LHCN-M2 (cell line): ENCODE measurements around the gene TBCD. TPM values are rescaled to one million over a fixed set of nuclear protein-coding genes. Genes with fewer than 3 reads are reported as not detected.
"Not testable (repeated sequence)": the region's sequence is repeated elsewhere in the genome, so short reads cannot be mapped to it uniquely, and the experiment has no call there.

Experiments used
- DNase-seq: peaks from one replicate; pipeline ENCODE4 v3.0.0-alpha.2; 2012; ENCODE audit warnings: low read depth
- total RNA-seq: library from RNA; depleted of rRNA; stranded (reverse); fragments of >200 nt; gene quantifications from 2 replicates; pipeline ENCODE4 v1.2.3, GENCODE V29; 2014

TBCD gene
- total RNA-seq, 1 experiment from 2014 or later = 46.2 TPM

DNA sequence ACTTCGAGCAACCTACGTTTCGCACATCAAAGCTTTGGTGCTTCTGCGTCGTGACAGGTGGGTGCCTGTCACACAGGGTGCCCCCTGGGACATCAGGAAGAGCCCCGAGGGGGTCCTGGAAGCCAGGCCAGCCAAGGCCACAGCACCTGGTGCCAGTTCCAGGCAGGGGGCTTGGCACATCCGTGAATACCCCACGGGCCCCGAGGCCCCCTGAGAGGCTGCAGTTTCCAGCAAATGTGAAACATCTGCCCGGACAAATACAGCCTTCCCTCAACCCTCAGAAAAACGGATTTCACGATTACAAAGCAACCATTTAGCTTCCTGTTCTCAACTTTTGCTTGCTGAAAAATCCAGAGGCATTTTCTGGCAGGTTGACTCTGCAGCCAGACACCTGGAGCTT is 218.2 kb downstream of the TBCD start:
- DNase-seq = no peak

DNA sequence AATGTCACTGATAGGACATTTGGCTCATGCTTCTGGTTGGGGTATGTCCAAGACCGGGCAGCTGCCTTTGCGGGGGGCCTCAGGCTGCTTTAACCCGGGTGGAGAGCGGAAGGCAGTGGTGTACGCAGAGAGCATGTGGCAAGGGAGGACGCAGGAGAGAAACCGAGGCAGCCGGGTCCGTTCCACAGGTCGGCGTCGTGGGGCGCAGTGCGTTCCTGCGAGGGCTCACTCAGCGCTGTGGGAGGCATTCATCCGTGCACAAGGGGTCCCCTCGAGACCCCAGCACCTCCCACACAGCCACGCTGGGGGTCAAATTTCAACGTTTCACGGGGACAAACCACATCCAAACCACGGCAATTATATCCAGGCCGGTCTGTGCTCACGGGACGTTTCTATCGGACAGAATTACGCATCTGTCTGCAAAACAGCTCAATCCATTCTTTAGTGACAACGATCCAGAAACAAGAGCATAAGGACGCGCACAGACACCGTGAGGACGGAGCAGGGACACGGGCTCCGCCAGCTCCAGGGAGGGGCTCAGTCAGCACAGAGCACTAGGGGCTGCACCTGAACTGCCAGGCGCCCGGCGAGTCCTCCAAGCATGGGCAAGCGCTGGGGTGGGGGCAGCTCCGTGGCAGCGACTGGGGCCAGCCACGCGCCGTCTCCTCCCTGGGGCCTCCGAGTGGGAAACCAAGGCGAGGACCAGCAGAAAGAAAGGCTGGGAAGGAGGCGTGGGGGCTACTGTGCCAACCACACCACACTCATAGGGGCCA is 219.1 kb downstream of the TBCD start:
- DNase-seq = no peak

GRCh38 chr17:82972836-82973372 is 221.0 kb downstream of the TBCD start:
- DNase-seq = no peak

DNA sequence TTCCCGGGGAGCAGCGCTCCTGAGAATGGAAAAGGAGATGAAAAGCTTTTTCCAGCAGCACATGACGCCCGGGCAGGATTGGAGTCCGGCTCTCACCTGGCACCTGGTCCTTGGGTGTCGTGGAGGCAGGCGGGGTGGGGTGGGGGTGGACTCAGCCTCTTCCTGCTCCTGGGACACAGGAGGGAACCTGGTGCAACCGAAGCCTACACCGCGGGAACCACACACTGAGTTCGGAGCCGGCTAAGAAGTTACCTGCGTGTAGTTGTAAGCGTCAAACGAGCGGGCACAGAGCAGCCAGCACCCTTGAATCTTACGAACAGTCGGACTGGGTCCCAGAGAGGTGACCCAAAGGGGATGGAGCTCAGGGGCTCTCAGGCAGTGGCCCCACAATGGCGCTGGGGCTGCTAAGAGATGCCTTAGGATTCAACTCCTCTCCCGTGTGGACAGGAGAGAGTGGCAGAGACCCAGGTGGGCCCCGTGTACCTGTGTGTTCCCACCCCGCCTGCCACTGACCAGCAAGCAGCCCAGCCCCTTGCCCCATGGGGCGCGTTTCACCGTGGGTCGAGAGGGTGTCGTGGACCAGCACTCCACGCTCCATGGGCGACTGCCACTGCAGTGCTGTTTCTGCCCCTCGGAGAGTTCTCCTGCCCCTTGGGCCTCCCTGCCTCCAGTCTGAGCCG is 221.7 kb downstream of the TBCD start:
- DNase-seq = no peak

DNA sequence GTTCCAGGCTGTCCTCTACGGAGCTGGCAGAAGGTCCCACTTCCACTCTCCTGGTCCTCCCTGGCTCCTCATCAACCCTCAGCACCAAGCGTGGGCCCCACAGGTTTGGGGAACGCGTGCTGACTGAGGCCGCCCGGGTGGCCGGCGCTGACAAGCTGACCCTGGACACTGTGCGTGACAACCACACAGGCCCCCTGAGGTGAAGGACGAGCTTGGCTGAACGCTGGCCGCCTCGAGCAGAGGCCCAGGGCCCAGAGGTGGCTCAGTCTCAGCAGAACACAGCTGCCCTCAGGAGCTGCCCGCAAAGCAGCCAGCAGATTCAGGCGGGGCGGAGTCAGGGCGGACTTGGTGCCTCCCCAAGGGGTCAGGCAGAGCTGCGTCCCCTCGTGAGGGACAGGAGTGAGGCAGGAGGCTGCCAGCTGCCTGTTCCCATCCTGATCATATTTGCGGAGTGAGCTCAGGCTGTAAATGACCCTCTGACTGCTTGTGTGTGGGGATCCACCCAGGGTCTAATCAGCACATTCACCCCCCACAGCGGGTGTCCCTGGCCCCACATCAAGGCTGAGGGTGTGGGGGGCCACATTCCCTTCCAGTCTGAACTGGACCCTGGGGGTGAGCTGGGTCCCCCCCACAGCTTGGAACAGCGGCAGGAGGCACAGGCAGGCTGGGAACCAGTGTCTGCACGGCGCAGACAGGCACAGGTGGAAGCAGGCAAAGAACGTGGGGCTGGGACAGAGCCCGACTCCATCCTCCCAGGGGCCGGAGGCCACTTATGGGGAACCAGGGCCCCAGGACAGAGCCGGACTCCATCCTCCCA is 222.5 kb downstream of the TBCD start:
- no peak for DNase-seq

DNA sequence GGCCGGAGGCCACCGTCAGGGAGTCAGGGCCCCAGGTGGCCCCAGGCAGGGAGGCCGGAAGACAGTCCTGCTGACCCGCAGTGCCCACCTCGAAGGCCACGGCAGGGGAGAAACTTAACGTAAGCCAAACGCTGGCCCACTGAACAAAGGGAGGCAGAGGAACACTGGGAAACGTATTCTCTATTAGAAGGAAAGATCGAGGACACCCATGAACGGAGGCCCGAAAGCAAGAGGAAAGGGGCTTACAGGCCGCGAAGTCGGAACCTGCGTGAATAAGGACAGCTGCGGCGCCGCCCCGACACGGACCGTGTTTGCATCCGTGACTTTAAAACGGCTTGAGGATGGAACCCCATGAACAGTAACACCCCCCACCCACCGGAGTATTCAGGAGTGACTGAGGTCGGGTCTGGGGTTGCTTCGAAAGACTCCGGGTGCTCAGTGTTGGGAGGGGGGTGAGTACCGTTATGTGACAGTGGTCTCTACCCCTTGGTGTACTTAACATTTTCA is 225.2 kb downstream of the TBCD start:
- no peak for DNase-seq

- no peak for DNase-seq
Observed at GRCh38 chr17:82977606-82978005, 225.7 kb downstream of the TBCD start.

DNA sequence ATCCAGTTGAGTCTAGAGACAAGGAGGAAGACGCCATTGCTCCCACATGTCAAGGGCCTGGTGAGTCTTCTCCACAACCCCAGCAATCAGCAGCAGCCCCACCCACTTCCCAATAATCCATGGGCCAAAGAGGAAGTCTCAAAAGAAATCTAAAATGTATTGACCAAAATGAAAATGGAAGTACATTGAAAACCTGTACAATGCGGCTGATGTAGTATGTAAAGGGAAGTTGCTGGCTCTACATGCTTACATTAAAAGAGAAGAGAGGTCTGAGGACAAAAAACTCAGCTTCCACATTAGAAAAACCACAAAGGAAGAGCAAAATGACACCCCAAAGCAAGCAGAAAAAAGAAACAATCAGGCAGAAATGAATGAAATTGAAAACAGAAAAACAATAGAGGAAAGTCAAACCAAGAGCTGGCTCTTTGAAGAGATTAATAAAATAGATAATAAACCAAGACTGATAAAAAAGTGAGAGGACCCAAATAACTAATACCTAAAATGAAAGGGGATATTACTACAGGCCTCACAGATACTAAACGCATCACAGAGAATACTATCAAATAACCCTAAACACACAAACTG is 227.0 kb downstream of the TBCD start:
- DNase-seq = no peak

GRCh38 chr17:82979718-82980117 is 227.9 kb downstream of the TBCD start:
- no peak for DNase-seq

DNA sequence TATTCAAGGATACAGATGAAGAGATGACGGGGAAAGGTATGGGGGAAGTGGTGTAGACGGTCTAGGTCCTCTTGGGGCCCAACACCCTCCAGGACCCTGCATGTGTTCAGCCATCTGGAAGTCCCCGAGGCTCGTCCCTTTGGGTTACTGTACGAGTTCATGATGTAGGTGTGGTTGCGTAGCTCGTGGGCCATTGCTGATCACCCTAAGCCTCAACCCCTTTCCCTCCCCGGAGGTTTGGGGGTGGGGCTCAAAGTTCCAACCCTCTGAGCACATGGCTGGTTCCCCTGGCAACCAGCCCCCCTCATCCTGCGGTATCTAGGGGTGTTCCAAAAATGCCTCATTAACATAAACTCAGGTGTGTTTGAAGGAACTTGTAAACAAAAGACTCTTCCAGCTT is 228.8 kb downstream of the TBCD start:
- no peak for DNase-seq

DNA sequence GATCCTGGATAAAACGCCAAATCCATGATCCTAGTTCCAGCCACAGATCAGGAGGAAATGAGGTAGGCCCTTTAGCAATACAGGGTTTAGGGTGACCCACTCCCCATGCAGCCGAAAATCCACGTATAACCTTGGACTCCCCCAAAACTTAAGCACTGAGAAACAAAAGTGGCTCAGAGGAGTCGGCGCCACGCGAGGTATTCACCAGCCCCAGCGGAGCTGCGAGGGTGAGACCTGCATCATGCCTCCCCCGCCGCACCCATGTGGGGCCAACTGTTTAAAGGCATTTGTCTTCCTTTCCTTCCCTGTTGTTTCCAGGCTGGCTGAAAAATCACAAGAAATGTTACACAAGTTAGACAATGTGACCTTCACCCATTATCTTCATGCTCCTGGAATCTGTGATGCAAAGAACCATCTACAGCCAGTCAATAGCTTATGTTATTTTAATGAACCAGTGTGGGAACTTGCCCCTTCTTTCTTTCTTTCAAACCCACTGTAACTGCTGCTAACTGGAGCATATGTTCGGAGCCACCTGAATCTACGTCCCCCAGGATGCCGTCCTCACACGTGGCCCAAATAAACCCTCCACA is 229.4 kb downstream of the TBCD start:
- no peak for DNase-seq

DNA sequence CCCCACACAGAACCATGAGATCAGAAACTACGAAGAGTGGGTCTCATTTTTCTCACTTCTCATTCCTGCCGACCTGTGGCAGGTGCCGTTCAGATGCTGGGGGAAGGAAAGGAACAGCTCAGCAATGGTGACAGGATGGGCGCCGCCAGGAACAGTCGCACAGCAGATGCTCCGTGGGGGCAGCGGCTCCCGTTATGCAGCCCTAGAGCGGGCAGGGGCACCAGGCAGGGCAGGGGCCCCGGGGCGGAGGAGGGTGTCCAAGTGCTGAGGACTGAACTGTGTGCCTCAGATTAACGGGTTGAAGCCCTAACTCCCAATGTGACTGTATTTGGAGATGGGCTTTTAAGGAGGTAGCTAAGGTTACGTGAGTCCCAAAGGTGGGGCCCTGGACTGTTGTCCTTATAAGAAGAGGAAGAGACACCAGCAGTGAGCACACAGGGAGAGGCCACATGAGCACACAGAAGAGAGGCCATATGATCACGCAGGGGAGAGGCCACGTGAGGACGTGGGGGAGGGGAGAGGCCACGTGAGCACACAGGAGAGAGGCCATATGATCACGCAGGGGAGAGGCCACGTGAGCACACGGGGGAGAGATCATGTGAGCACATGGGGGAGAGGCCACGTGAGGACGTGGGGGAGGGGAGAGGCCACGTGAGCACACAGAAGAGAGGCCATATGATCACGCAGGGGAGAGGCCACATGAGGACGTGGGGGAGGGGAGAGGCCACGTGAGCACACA is 231.8 kb downstream of the TBCD start:
- DNase-seq = no peak

DNA sequence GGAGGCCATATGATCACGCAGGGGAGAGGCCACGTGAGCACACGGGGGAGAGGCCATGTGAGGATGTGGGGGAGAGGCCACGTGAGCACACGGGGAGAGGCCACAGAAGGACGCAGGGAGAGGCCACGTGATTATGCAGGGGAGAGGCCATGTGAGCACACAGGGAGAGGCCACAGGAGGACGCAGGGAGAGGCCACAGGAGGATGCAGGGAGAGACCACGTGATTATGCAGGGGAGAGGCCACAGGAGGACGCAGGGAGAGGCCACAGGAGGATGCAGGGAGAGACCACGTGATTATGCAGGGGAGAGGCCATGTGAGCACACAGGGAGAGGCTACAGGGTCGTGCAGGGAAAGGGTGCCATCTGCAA is 232.4 kb downstream of the TBCD start:
- not testable (repeated sequence) for DNase-seq

DNA sequence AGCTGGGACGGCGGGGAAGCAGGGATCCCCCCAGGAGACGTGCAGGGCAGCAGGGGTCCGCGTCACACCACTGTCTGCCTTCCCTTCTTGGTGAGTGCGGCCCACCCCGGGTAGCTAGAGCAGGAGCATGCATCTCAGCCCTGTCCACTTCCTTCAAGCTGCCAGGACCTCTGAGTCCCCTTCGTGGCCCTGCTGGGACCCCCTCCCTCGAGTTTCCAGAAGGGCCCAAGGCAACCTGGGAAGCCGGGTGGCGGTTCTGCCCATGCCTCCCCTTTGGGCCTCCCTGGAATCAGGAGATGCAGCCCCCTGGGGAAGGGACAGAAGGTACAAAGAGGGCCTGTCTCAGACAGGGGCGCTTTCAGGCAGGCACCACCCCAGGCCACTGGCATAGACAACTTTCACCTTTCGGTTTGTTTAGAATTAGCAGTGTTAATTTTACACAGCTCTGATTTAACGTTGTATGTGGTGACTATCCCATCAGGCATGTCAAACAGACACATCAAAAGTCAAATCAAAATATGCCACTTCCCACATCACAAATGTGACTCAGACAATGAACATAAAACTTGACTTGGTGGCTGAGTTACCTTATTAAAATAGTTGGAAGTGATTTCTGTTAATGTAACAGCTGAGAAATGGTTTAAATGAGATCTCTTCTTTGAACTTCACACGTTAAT is 233.0 kb downstream of the TBCD start:
- DNase-seq = no peak

DNA sequence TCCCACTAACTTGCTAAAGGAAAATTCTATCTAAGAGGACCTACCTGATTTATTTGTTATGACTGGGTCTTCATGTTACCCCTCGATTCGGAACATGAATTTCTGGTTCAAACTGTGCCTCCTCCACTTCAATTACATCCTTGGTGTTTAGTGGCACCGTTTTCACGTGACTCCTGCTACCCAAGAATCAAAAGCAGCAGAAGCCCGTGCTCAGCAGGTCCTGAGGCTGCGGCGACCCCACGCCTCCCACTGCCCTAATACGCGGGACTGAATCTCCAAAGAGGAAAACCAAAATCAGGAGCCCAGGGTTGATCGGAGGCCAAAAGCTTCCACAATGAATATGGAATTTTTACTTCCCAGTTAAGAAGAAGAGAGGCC is 233.6 kb downstream of the TBCD start:
- DNase-seq = no peak

GRCh38 chr17:82985973-82986372 is 234.1 kb downstream of the TBCD start:
- no peak for DNase-seq

- not testable (repeated sequence) for DNase-seq
Observed at GRCh38 chr17:82989051-82989450, 237.2 kb downstream of the TBCD start.

DNA sequence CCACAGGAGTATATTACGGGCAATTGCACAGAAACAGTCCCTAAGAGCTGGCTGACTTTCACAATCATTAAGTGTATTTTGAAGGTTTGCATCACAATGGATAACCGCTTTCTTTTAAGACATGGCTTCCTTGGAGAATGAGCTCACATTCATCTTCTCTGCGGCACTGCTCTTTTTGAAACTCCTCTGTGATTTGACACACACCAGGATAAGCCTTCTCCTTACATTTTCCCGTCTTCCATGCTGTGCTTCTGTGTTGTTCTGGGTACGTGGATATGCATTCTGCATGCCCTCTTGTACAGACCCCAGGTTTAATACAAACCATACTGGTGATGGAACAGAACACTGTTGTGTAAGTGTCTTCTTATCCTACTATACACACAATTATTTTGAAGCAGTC is 238.0 kb downstream of the TBCD start:
- DNase-seq = no peak

- no peak for DNase-seq
Observed at GRCh38 chr17:82993005-82993404, 241.1 kb downstream of the TBCD start.
